Renal cortical epithelial cell (primary cell): ENCODE measurements around the gene PLCH2. TPM values are rescaled to one million over a fixed set of nuclear protein-coding genes. Genes with fewer than 3 reads are reported as not detected.

Source experiments
- DNase-seq: peaks from one replicate; pipeline ENCODE4 v3.0.0-alpha.2; 2011; ENCODE audit warnings: low read depth
- total RNA-seq: library from RNA; depleted of rRNA; stranded (reverse); fragments of >200 nt; gene quantifications from 2 replicates; pipeline ENCODE4 v1.2.3, GENCODE V29; 2014

PLCH2 gene
- total RNA-seq, 1 donor from 2014 or later = 0.05 TPM

DNA sequence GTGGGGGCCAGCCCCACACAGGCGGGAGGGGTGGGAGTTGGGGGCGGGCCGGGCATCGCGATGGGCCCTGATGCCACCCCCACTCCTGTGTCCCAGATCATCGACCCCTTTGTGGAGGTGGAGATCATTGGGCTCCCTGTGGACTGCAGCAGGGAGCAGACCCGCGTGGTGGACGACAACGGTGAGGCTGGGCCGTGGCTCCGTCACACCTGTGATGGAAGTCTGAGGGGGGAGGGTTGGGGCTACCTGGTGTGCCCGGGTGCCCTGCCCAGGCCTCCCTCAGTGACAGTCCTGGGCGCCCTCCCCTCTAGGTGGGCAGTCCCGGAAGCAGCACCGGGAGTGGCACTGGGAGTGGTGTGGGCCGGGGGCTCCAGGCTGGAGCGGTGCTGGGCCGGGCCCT is 22.6 kb downstream of the PLCH2 start:
- DNase-seq = no peak

DNA sequence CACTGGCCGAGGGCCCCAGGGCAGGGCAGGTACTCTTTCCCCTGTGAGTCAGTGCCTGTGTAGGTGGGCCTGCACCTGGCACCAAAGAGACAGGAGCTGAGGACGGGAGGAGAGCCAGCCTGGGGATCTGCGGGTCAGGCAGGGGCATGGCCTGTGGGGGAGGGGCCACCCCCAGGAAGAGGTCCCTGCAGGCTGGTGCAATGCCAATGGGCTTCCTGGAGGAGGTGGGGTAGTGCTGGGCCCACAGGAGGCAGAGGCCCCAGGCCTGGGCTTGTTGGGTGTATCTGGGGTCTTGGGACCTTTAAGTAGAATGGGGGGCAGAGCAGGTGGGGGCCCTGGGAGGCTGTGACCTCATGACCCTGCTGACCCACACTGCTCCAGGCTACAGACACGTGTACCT is 23.2 kb downstream of the PLCH2 start:
- DNase-seq = no peak

DNA sequence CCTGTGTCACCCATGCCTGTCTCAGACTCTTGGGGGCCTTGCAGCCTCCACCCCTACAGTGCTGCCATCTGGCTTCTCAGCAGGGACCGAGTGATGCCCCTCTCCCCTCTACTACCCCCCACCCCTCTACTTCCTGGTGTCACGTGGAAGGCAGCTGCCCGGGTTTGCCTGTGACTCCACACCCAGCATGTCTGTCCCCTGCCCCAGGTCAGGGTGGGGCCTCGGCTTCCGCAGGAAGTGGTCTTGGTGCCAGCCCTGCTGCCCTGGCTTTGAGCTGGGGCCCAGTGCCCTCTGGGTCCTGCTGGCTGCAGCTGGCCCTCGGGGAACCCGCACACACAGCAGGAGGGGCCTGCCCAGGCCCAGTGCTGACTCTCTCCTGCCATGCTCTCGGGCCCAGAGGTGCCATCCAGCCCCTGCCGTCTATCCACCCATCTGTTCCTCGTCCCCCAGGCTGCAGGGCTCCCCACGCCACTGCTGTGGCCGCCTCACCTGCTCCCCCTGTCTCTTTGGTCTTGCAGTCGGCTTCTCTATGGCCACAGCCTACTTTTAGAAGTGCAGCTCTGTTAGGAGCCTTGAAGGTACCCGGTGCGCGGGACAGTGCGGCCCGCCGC is 24.0 kb downstream of the PLCH2 start:
- no peak for DNase-seq

DNA sequence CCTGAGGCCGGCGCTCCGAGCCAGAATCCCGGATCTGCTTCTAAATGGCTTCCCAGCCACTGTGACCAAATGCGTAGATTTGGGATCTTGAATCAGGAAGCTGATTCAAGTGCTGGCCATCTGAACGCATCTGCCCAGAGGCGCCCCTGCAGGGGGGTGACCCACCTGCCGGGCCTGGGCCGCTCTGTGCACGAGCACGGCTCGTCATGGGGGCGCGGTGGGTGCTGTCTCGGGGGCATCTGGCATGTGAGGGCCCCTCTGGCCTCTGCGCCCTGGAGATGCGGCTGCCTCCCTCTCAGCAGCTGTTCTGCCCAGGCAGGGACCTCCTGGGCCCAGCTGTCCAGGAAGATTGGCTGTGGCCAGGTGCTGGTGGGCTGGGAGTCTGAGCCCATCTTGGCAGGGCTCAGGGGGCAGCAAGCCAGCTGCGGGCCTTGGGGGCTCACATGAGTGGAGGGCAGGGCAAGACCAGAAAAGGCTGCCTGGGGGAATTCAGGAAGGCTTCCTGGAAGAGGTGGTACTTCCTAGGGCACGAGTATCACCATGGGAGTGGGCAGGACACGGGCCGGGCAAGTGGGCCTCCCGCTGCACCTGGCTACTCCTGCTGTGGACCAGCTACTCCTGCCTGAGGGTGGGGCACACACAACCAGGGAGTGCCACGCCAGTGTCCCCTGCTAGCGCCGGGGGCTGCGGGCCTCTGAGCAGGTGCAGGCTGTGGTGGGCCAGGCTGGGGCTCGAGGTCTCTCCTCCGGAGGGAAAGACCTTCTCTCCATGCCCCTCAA is 25.1 kb downstream of the PLCH2 start:
- no peak for DNase-seq

DNA sequence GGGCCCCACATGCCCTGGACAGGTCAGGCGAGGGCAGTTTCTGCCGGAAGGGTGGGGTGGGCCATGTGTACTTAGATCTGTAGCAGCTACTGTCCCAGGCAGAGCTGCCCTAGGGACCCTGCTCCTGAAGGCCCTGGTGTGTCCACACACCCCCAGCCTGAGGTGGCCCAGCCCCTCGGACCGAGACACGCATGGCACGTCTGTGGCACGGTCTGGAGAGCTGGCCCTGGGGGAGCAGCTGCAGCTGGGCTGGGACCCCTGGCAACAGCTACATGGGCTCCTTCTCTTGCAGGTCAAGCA is 25.7 kb downstream of the PLCH2 start:
- no peak for DNase-seq

DNA sequence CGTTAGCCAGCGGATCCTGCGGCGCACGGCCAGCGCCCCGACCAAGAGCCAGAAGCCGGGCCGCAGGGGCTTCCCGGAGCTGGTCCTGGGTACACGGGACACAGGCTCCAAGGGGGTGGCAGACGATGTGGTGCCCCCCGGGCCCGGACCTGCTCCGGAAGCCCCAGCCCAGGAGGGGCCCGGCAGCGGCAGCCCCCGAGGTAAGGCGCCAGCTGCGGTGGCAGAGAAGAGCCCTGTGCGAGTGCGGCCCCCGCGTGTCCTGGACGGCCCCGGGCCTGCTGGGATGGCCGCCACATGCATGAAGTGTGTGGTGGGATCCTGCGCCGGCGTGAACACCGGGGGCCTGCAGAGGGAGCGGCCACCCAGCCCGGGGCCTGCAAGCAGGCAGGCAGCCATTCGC is 26.1 kb downstream of the PLCH2 start:
- no peak for DNase-seq

DNA sequence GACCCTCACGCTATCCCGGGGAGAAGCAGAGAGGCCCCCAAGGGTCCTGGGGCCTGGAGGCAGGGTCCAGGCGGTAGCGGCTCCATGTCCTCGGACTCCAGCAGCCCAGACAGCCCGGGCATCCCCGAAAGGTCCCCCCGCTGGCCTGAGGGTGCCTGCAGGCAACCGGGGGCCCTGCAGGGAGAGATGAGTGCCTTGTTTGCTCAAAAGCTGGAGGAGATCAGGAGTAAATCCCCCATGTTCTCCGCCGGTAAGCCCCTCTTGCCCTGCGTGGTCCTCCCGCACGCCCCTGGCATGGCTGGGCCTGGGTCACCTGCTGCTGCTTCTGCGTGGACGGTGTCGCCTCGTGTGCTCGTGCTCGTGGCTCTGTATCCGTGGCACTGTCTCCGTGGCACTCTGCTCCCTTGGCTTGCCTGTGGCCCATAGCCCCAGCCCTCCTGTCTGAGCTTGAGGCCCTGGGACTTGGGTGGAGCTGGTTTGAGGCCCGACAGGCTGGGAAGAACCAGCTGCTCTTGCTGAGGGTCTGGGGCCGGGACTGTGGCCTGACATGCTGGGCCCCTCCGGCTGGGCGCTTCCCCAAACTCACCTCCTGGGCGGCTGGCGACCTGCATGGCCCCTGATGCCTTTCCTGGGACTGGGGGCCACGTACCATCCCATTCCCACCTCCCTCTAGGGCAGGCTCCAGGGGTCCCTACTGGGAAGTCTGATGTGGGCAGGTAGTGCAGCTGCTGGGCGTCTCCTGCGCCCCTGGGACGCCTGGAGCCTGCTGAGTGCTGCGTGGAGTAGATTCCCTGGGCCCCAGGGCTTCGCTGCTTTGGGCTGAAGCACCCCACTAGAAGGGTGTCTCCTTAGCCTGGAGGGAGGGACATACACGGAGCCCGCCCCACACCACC is 26.8 kb downstream of the PLCH2 start:
- no peak for DNase-seq

DNA sequence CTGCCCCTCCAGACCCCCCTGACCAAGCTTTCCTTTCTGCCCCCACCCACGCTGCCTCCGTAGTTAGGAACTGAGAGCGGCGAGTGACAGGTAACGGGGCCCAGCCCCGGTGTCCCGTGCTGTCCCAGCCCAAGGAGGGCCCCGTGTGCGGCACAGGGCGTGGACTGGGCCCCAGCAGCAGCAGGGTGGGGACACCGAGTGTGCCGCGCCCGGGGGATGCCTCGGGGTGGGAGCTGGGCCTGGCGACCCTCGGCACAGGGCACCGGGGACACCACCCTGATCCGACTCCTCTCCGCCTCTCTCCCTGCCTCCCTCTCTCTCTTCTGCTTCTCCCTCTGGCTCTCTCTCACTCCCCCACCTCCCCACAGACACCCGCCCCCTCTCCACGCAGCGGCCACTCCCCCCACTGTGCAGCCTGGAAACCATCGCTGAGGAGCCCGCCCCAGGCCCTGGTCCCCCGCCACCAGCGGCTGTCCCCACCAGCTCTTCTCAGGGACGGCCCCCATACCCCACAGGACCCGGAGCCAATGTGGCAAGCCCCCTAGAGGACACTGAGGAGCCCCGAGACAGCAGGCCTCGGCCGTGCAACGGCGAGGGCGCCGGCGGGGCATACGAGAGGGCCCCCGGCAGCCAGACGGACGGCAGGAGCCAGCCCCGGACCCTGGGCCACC is 27.6 kb downstream of the PLCH2 start:
- DNase-seq = no peak

DNA sequence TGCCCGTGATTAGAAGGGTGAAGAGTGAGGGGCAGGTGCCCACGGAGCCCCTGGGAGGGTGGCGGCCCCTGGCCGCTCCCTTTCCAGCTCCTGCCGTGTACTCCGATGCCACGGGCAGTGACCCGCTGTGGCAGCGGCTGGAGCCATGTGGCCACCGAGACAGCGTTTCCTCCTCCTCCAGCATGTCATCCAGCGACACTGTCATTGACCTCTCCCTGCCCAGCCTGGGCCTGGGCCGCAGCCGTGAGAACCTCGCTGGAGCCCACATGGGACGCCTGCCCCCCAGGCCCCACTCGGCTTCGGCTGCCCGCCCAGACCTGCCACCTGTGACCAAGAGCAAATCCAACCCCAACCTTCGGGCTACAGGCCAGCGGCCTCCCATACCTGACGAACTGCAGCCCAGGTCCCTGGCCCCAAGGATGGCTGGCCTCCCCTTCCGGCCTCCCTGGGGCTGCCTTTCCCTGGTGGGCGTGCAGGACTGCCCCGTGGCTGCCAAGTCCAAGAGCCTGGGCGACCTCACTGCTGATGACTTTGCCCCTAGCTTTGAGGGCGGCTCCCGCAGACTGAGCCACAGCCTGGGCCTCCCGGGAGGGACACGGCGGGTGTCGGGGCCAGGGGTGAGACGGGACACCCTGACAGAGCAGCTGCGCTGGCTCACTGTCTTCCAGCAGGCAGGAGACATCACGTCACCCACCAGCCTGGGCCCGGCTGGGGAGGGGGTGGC is 28.3 kb downstream of the PLCH2 start:
- DNase-seq = no peak

DNA sequence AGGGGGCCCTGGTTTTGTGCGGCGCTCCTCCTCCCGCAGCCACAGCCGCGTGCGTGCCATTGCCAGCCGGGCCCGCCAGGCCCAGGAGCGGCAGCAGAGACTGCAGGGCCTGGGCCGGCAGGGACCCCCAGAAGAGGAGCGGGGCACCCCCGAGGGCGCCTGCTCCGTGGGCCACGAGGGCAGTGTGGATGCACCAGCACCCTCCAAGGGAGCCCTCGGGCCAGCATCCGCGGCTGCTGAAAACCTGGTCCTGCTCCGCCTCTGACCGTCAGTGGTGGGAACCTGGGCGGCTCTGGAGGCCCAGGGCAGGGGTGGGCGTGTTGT is 28.8 kb downstream of the PLCH2 start:
- DNase-seq = no peak

DNA sequence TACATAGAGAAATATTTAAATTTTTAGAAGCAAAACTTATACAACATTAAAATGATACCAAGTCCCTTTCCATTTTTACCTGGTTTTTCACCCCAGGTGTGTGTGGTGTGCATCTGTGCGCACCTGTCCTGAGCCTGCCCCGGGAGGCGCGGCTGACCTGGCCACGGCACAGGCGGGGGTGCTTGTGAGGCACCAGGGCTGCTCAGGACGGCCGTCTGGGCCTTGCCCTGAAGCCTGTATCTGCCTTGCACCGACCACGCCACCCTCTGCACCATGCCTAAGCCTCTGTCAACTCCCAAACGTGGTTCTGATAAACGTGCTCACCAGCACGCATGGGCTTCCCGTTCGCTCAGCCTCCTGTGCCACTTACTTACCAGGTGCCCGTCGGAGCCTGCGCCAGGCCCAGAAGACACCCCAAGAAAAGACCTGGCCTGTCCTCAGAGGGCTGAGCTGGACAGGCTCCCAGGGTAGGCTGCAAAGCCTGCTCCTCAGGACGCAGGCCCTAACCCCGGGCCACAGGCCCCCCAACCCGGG is 29.4 kb downstream of the PLCH2 start:
- no peak for DNase-seq

DNA sequence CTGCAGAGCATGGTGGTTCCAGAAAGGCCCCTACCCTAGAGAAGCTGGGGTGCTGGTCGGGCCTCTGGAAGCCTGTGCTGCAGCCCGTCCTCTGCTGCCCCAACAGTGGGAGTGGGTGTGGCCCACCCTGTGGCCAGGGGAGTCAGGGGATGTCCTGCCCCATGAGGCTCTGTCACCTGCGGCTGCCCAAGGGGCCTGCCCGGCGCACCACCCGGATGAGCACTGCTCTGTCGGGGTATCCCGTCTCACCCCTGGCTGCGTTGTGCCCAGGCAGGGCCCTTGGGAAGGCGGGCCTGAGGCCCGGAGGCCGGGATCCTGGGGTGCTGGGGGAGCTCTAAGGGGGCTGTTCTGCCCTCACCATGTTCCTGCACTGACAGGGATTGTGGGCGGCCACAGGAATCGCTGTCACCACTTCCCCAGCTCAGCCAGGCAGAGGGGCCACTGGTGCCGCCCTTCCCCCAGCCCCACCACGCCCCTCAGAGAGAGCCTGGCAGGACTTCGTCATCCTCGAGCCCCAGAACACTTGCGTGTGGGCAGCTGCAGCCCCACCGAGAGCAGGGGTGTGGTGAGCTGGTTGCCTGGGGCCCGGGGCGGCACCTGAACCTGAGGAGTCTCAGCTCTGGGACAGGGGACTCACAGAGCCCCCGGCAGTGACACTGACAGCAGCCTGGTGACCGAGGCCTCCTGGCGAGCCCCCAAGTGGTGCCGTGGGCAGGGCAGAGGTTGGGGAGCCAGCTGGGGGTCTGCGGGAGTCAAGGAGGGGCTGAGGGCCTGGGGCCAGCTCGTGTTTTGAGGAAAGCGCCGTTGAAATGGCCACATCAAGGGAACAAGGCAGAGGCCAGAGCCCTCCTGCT is 30.1 kb downstream of the PLCH2 start:
- DNase-seq = no peak

DNA sequence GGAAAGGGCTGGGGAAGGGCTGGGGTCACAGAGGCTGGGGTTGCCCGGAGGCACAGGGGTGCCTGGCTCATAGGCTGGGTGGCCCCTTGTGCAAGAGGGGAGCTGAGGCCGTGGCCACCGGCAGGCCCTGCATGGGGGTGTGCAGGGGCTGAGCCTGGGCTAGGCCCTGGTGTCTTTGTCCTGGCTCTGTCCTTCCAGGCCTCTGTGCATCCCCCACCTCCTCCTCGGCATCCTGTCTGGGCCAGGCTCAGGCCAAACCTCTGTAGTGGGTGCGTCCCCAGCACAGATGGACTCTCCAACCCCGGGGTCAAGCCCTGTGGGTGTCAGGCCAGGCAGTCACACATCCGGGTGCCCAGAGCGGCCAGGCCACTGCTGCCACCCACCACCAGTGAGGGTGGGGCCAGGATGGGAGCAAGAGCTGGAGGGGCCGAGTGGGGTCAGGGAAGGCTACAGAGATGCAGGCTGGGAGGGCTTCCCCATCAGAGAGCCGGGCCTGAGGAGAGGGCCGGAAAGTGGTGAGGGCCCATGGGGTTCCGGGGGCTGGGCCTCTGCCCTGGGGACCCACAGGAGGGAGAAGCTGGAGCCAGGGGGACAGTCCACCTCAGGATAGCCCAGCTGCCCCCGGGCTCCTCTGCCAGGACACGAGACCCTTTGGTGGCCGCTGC is 30.9 kb downstream of the PLCH2 start:
- DNase-seq = no peak

DNA sequence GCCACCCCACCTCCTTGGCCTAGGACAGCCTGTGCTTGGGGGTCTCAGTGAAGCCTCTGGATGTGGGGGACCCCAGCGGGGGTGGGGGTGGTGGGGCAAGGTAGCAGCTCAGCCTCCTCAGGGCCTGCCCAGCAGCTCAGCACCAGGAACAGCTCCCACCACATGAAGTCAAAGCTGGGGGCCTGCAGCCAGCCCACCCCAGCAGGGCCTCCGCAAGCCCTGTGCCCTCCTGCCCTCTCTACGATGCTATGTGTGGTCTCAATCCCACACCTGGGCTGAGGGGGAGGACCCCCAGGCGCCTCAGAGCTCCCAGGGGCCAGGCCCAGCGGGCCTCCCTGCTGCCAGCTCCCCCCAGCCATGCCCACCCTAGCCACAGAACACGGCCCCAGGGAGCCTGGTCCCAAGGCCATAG is 31.7 kb downstream of the PLCH2 start:
- DNase-seq = no peak

DNA sequence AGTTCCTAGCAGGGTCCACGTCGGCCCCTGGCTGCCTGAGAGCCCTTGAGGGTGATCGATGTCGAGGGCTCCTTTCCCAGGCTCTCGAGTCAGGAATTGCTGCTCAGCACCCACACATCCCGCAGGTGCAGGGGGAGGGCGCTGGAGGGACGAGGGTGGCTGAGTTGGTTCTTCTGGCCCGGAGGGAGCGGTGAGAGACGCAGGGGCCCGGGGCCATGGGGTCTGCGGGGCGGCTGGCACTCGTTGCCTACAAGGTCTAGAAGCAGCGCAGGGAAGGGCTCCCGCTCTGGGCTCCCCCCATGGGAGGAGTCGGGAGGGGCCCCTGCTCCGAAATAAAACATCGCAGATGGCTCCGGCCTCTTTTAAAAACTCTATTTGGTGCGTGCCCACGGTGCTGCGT is 32.1 kb downstream of the PLCH2 start:
- no peak for DNase-seq

DNA sequence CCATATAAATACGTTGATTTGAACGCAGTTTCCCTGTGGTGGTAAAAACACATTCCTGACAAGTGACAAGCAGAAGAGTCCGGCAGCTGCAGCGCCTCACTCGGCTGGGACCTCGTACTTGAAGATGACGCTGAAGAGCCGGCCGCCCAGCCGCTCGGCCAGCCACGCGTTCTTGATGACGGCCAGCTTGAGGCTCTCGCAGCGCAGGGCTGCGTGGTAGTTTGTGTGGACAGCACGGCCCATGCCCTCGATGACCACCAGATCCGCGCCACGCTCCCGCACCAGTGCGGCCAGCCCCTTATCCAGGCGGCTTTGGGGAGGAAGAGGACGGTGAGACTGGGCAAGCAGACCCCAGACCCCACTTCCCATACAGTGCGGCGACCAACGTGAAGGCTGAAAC is 32.7 kb downstream of the PLCH2 start:
- DNase-seq = no peak

DNA sequence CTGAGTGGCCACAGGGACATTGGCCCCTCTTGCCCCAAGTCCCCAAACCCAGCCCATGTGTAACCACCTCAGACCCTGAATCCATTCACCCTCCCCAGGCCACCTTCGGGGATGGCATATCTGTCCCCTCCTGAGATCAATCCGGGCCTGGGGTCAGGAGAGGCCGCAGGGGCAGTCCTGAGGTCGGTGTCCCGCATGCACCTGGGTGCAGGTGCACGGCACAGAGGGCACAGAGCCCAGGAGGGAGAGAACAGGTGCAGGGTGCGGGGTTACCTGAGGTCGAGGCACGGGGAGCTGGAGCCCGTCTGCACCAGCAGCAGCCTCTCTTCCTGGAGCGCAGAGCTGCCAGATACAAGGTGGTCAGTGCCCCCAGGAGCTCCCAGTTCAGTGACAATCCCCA is 33.5 kb downstream of the PLCH2 start:
- DNase-seq = no peak

DNA sequence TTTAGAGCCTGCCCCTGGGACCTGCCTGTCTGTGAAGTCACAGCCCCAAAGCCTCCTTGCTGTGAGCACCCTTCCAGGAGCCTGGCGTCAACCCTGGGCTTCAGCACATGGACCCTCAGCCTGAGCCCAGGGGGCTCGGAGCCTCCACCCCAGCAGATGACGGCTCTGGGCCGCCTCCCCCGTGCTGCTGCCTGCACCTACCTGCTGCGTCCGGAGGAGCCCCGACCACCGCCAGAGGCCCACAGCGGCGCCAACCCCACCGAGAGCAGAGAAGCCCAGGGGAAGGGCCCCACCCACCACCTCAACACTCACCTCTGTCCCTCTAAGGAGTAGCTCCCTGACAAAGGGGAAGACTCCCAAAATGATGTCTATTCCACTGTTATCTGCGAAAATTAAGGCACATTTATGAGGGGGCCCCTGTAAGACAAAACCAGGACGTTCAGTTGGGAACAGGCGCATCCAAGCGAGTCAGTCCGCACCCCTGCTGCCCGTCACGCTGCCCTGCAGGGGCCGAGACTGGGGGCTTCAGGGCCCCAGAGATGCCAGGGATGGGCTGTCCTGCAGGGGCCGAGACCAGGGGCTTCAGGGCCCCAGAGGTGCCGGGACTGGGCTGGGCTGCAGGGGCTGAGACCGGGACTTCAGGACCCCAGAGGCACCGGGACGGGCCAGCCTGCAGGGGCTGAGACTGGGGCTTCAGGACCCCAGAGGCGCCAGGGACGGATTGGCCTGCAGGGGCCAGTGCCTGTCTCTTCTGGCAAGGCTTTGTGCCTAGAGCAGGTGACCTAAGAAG is 34.5 kb downstream of the PLCH2 start:
- no peak for DNase-seq

DNA sequence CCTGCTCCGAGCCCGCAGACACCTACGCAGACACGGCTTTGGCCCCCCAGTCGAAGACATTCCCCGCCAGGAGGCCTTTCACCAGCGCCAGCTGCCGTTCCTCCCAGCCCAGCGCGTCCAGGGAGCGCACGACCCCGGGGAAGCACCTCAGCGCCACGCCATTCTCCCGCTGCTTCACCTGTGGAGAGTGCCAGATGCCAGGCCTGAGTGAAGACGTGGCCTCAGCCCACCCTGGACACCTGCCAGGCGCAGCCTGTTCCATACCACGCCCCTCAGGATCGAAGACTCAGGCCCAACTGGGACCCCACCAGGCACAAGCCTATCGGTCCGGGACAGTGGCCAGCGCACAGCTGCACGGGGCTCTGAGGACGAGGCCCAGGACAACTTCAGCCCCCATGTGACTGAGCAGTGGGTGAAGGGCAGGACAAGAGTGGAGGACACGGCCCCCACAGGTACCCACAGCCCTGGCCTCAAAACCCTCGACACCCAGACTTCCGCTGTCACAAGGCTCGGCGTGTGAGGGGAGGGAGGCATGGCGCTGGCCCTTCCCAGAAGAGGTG is 36.9 kb downstream of the PLCH2 start:
- no peak for DNase-seq
